NCI-H524 (cell line): ENCODE results near the gene CDC14A.
"Not testable (repeated sequence)": the region's sequence is repeated elsewhere in the genome, so short reads cannot be mapped to it uniquely, and the experiment has no call there.

ENCODE experiments used
- DNase-seq, 2 experiments: peaks; one replicate each; lab custom pipeline; 2025; lab: John Stamatoyannopoulos, UW

The CDC14A gene

DNA sequence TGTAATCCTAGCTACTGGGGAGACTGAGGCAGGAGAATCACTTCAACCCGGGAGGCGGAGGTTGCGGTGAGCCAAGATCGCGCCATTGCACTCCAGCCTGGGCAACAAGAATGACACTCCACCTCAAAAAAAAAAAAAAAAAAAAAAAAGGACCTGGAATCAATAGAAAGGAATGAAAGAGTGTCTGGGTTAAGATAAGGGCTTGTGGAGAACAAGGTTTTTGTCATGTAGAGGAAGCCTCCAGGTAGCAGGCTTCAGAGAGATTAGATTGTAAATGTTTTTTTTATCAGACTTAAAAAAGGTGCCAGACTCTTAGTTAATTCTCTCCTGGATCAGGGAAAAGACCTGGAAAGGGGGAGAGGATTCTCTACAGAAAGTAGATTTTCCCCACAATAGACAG lies 14.4 kb upstream of the CDC14A start:
- DNase-seq, result not testable (repeated sequence)

DNA sequence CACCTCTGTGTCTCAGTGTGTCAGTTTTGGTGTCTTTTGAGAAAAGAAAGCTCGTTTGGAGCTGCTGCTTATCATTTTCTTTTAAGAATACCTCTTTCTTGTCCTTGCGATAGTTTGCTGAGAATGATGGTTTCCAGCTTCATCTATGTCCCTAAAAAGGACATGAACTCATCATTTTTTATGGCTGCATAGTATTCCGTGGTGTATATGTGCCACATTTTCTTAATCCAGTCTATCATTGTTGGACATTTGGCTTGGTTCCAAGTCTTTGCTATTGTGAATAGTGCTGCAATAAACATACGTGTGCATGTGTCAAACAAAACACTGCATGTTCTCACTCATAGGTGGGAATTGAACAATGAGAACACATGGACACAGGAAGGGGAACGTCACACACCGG lies 12.6 kb upstream of the CDC14A start:
- not testable (repeated sequence) for DNase-seq

- no peak for DNase-seq
Measured at GRCh38 chr1:100340494-100340893, 11.8 kb upstream of the CDC14A start.

DNA sequence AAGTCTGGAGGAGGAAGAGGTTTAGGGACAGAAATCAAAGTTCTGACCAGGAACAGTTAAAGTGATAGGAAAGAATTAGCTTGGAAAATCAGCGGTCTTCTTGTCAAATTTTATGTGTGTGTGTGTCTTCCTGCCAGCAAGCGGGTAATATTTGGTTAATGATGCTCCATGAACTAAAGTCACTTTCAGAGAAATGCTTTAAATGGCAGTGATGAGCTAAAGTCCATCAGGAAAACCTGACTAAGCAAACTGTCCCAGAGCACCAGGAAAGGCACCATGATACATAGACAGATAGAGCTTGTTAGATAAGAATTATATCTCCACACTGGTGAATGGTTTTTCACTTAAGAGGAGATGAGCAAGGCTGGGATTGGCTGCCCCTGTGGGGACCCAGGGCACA lies 10.0 kb upstream of the CDC14A start:
- no peak for DNase-seq

- no peak for DNase-seq
Measured at GRCh38 chr1:100343897-100344296, 8.4 kb upstream of the CDC14A start.

- DNase-seq, result no peak
Measured at GRCh38 chr1:100344774-100345173, 7.5 kb upstream of the CDC14A start.

GRCh38 chr1:100346387-100346786 lies 5.9 kb upstream of the CDC14A start:
- no peak for DNase-seq

DNA sequence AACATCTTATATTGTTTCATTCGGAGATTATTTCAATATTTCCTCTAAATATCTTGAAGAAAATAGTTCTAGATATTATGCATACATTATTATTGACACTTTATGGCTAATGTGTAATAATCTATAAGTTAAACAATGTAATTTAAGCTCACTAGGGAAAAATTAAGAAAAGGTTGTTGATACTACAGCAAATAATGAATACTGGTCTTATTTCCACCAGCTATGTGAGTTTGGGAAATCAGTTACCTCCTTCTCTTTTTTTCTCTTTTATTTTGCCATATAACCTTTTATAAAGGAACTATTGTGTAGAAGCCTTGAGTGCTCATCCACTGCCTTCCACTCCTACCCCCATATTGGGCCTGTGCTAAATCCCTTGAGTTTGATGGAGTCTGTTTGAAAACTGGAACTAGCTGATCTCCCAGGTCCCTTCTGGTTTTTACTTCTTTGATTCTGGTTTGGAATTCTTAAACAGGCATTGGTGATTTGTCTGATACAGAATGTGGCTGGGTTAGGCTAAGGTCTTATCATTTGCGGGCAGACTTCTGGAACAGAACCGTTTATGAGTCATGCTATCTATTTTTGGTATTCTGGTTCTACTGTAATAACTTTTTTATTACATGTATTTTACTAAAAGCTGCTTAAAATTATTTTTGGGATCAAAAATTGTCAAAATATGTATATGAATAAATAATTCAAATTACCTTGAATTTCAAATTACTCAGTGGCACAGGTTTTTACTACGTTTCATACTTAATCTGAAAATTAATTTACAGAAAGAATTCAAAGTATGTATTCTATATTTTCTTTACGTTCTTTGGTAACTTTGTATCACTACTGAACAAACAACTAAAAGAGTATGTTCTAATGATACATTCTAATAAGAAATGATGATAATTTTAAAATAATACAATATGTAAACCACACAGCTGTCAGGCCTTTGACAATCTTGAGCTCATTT lies 5.0 kb upstream of the CDC14A start:
- no peak for DNase-seq

DNA sequence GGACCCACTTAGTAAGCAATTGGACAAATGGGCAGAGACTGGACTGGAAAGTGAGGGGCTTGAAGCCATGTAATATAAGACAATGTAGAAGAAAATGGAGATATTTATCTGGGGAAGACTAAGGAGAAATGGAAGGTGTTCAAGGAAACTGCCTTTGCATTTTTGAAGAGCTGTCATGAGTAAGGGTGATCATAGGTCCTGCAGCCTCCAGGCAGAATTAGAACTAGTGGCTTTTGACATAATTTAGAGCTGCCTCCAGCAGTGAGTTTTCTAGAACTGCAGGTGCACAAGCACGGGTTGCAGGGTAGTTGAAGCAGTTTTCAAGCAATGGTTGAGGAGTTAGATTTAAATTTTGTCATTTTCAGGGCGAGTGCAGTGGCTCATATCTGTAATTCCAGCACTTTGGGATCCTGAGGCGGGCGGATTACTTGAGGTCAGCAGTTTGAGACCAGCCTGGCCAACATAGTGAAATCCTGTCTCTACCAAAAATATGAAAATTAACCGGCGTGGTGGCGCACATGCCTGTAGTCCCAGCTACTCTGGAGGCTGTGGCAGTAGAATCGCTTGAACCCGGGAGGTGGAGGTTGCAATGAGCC lies 3.7 kb upstream of the CDC14A start:
- no peak for DNase-seq

- no peak for DNase-seq
Measured at GRCh38 chr1:100349246-100349645, 3.1 kb upstream of the CDC14A start.

- no peak for DNase-seq
Measured at GRCh38 chr1:100350787-100351094, 1.6 kb upstream of the CDC14A start.

DNA sequence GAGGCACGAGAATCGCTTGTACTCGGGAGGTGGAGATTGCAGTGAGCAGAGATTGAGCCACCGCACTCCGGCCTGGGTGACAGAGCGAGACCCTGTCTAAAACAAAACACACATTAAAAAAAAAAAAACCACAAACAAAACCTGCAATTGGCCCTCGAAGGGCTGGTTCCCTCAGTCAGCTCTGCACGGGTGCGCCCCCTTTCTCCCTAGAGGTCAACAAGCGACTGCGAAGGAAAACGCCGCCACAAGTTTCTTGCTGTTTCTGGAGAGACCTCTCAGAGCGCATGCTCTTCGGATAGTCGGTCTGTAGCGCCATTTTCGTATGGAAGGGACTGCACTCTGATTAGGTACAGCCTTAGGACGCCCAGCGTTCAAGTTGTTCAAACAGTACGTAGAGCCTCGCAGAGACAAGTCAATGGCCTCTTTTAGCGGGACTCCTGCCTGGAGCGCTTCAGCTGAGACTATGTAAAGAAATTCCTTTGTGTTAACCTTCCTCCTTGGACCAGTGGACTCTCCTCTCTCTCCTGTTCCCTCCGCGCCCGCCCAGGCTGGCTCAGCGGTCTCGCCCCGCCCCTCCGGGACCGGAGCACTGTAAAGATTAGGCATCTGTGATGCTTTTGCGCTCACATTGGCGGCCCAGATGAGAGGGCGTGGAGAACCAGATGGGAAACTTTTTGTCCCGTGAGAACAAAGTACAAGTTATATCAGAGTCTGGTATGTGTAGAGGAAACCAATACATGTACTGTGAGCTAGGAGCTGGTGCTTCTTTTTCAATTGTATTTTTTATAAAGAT lies 1.0 kb upstream of the CDC14A start:
- DNase-seq, result peak; percentile 90 to 97

DNA sequence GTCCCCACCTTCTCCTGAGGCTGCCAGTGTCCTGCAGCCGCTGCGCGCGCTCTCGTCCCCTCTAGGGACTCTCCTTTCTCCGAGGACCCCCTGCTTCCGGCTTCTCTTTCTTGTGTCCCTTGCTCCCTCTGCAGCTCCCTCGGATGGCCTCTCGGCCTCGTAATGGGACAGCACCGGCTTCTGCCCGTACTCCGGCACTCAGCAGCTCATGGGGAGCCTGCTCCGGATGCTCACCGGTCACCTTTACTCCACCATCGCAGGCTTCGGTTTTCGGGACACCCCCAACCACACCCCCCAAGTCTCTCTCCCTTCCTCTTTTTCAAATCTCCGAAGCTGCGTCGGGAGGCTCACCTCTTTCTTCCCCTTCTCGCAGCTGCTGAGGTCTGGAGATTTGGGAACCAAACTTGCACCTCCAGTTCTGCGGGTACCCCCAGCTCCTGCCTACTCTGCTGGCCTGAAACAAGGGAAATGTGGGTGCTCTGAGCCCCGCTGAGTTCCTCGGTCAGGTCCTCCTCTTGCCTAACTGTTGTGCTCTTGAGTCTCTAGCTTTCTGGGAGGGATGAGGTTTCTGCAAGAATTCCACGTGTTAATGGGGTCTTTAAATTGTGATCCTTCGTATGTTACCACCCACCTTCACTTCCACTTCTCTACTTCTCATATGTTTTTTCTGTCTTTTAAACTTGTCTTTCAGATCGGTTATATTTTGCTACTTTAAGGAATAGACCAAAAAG lies 930 bp downstream of the CDC14A start:
- DNase-seq, result peak; percentile 27 to 54

DNA sequence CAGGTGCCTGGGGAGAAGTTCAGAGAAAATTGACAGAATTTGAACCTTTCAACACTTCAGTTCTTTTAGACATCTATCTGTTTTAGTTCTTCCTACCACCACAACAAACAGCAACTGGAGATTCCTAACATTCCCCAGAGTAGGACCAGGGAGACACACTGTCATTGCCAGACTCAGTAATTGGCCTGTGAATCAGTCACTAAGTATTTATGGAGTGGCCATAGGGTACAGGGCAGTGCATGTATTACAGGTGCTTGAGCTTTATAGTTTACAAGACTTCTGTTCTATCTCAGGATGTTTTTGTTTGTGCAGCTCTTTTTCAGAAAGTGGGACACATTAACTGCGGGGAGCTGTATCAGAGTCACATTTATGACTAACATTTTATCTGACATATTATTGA lies 1.7 kb downstream of the CDC14A start:
- DNase-seq, result peak in 1 of 2 experiments; percentile 8

DNA sequence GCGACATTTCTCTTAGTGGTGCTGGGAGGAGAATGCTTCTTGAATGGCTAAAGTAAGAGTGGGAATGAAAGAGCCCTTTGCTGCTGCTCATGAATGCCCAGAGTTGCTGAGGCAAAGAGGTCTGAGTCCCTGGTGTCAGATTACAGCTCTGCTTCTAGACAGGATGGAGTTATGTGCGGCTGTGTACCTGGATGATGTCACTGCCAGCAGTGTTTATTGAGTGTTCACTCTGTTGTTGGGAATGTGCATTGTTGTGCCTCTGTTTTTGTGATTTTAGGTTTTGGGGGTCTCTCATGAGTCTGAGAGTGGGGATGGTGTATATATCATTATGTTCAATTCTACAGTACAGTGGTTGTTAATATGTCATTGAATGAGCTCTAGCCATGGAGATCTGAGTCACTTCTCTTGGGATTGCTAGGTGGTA lies 2.7 kb downstream of the CDC14A start:
- peak; percentile 3 to 49 for DNase-seq

GRCh38 chr1:100358210-100358609 lies 5.9 kb downstream of the CDC14A start:
- peak in 1 of 2 experiments; percentile 12 for DNase-seq

DNA sequence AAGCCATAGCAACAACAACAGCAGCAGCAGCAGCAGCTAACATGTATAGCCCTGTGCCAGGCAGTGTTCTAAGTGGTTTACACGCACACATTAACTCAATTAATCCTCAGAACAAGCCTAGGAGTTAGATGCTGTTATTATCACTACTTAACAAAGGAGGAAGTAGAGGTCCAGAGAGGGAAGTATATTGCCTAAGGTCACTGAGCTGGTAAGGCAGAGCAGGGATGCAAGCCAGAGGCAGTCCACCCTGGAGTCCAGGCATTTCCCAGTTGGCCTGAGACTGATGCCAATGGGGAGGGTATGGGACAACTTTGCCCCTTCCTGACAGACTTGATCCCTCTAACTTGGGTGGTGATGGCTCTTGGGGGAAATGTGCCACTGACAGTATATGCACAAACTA lies 6.8 kb downstream of the CDC14A start:
- DNase-seq, result no peak

DNA sequence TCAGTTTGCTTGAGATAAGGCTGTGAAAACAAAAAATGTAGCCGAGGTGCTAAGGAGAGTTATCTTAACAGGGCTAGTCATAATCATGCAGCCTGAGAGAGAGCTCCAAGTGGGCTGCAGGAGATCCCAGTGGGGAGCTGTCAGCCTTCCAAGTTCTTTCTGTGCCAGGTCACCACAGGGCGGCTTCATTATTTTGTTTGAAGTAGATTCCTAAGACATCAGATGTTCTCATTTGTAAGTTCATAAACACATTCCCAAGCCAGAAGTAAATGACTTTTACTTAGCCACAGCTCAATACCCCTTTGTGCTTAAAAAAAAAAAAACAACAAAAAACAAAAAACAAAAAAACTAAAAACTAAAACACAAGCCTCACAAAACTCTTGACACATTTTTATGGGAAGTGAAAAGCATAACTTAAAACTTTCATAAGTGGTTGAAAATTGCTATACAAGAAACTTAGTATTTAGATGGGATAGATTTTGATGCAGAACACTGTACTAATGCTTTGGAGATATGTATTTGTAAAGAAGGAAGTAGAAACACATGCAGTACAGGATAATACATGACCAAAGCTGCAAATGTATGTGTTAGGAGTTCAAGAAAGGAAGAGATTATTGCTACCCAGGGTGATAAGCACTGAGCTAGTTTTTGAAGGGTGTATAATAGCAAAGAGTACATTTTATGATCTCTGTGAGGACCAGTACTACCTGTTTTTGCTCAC lies 8.6 kb downstream of the CDC14A start:
- DNase-seq, result peak in 1 of 2 experiments; percentile 4

GRCh38 chr1:100361511-100362089 lies 9.3 kb downstream of the CDC14A start:
- peak in 1 of 2 experiments; percentile 30 for DNase-seq

DNA sequence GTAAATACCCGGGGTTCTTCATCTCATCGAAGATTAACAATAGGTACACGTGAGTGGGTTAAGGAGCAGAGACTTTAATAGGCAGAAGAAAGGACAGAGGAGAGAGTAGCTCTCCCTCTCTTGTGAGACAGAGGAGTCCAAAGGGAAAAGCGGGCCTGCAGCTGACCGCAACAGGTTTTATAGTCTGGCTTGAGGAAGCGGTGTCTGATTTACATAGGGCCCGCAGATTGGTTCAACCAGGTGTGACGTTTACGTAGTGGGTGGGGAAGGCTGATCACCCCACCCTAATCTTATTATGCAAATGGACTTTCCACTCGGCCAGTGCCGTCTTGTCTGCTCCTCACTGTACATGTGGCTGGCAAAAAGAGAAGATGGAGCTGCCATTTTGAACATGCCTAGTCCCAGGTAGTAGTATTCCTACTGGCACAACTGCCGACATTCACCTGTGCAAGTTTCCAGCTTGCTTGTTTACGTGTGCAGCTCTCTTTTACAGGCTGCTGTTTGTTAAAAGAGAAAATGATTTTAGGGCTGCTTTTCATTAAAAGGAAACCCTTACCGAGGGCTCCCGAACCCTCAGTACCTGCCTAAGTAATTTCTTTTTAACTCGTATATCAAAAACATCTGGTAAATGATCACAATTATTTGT lies 10.6 kb downstream of the CDC14A start:
- peak; percentile 96 to 98 for DNase-seq
